ENCODE data around the gene ALDOC. TPM values are rescaled to one million over a fixed set of nuclear protein-coding genes. Genes with fewer than 3 reads are reported as not detected.

Gene ALDOC
- total RNA-seq, 2 donors from 2014 or later = 43.3 to 43.7 TPM

GRCh38 chr17:28544402-28545140, 32.1 kb downstream of the ALDOC start:
- ATAC-seq (ENCODE audit: insufficient number of reproducible peaks, low FRiP score, low read depth) = no peak
- DNase-seq (ENCODE audit: low spot score) = no peak

GRCh38 chr17:28541439-28541838, 35.3 kb downstream of the ALDOC start:
- H3K27me3 ChIP-seq (replicated peaks; ENCODE audit: insufficient read depth) = no peaks in the 10 kb centered on the region
- no peak overlapping the region for H3K27ac ChIP-seq
- DNase-seq (ENCODE audit: low spot score) = no peak
- no peak for TF ChIP-seq CTCF (IDR thresholded peaks at IDR 0.05)
- H3K36me3 ChIP-seq = no peaks in the 10 kb centered on the region
- H3K4me3 ChIP-seq = no peak overlapping the region
- H3K4me1 ChIP-seq (ENCODE audit: control insufficient read depth in 1 of 2, low read depth in 2 of 2) = no peaks in the 10 kb centered on the region
- no peak for ATAC-seq (ENCODE audit: insufficient number of reproducible peaks, low FRiP score, low read depth)
- no peaks in the 10 kb centered on the region for H3K9me3 ChIP-seq

More at GRCh38 chr17:28544402-28545140, 32.1 kb downstream of the ALDOC start:
- no peaks in the 10 kb centered on the region for H3K27me3 ChIP-seq (replicated peaks; ENCODE audit: insufficient read depth)
- peaks cover 0 to under 1% of the 10 kb centered on the region in 2 donors for H3K4me1 ChIP-seq (ENCODE audit: control insufficient read depth in 1 of 2, low read depth in 2 of 2)
- no peak overlapping the region for H3K4me3 ChIP-seq
- no peak for TF ChIP-seq CTCF (IDR thresholded peaks at IDR 0.05)
- no peaks in the 10 kb centered on the region for H3K36me3 ChIP-seq
- H3K9me3 ChIP-seq = no peaks in the 10 kb centered on the region
- no peak overlapping the region for H3K27ac ChIP-seq

GRCh38 chr17:28540231-28540630, 36.5 kb downstream of the ALDOC start:
- Histone ChIP-seq H3K4me3 (no peak overlapping the region), H3K4me1 (ENCODE audit: control insufficient read depth in 1 of 2, low read depth in 2 of 2) (no peaks in the 10 kb centered on the region), H3K36me3 (no peaks in the 10 kb centered on the region), H3K27me3 (replicated peaks; ENCODE audit: insufficient read depth) (no peaks in the 10 kb centered on the region), H3K9me3 (no peaks in the 10 kb centered on the region), H3K27ac (no peak overlapping the region)
- TF ChIP-seq CTCF (IDR thresholded peaks at IDR 0.05) = no peak
- ATAC-seq (ENCODE audit: insufficient number of reproducible peaks, low FRiP score, low read depth) (no peak), DNase-seq (ENCODE audit: low spot score) (no peak)

GRCh38 chr17:28538296-28538895, 38.3 kb downstream of the ALDOC start:
- ATAC-seq (ENCODE audit: insufficient number of reproducible peaks, low FRiP score, low read depth) = no peak
- TF ChIP-seq CTCF (IDR thresholded peaks at IDR 0.05) = no peak
- Histone ChIP-seq H3K27ac (no peak overlapping the region), H3K36me3 (no peaks in the 10 kb centered on the region), H3K27me3 (replicated peaks; ENCODE audit: insufficient read depth) (no peaks in the 10 kb centered on the region), H3K4me3 (no peak overlapping the region), H3K9me3 (no peaks in the 10 kb centered on the region), H3K4me1 (ENCODE audit: control insufficient read depth in 1 of 2, low read depth in 2 of 2) (no peaks in the 10 kb centered on the region)
- no peak for DNase-seq (ENCODE audit: low spot score)

GRCh38 chr17:28537219-28537610, 39.5 kb downstream of the ALDOC start:
- H3K4me3 ChIP-seq = no peak overlapping the region
- no peaks in the 10 kb centered on the region for H3K36me3 ChIP-seq
- no peaks in the 10 kb centered on the region for H3K9me3 ChIP-seq
- no peaks in the 10 kb centered on the region for H3K4me1 ChIP-seq (ENCODE audit: control insufficient read depth in 1 of 2, low read depth in 2 of 2)
- no peak for TF ChIP-seq CTCF (IDR thresholded peaks at IDR 0.05)
- H3K27ac ChIP-seq = no peak overlapping the region
- DNase-seq (ENCODE audit: low spot score) = no peak
- H3K27me3 ChIP-seq (replicated peaks; ENCODE audit: insufficient read depth) = no peaks in the 10 kb centered on the region
- no peak for ATAC-seq (ENCODE audit: insufficient number of reproducible peaks, low FRiP score, low read depth)
